GM21515 (cell line): ENCODE results near the gene SLC22A23.
"Not testable (repeated sequence)": the region's sequence is repeated elsewhere in the genome, so short reads cannot be mapped to it uniquely, and the experiment has no call there.

ENCODE experiments used
- ATAC-seq: cut with Tn5 transposase; IDR thresholded peaks from one replicate; pipeline ENCODE4 v1.9.1; 2021; ENCODE audit not compliant: unreplicated experiment

The SLC22A23 gene

DNA sequence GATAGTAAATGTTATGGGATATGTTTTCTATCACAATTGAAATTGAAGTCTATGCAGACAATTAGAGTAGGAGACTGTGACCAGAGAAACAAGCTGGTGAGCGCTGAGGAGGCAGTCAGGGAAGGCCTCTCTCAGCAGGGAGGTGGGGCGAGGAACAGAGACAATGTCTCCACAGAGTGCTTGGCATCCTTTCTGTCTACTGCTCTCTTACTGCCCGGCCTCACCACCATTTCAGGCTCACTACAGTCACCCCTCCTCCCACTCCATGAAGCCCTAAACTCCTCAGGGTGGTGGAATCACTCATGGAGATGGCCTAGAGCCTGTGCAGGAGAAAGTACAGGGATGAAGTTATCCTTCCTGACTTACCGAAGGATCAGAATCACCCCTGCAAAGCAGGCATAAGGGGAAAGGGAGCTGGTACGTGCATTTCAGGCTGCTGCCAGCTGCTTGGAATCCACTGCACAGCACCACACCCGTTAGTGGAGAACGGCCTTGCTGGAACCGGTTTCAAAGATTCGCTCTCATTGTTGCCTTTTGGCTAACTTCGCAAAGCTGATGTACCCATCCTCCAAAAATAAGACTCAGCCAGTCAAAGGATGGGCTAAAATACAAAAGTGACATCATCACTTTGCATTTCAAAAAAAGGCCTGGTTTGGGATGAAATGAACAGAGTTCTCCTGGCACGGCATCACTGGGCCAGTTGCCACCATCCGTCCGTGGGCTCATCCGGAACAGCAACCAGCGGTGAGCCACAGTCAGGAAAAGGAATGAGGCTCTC, 67.3 kb downstream of the SLC22A23 start:
- no peak for ATAC-seq

DNA sequence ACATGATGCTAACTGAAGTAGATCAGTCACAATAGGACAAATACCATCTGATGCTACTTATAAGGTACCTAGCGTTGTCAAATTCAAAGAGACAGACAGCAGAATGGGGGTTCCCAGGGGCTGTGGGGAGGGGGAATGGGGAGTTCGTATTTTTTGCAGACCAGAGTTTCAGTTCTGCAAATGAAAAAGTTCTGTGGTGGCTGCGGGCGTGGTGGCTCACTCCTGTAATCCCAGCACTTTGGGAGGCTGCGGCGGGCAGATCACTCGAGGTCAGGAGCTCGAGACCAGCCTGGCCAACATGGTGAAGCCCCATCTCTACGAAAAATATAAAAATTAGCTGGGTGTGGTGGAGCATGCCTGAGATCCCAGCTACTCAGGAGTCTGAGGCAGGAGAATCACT, 68.1 kb downstream of the SLC22A23 start:
- ATAC-seq: no peak

DNA sequence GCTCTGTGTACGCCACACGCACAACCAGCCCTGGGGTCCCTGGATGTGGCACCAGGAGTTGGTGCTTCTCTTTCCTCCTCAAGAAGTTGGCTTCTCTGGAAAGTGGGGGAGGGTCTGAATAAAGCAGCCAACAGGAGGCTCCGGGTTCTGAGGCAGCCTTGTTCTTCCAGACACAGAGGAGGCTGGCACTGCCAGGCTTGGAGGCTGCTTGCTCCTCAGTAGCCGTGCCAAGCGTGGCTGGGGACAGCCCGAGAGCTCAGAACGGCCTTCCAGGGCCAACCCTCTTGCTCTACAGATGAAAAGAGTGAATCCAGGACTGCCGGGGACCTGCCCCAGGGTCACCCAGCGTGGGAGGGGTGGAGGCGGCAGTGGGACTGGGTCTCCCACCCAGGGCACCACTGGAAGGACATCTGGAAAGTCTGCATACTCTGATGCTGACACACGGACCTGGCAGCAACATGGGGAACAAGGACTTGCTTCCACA, 70.4 kb downstream of the SLC22A23 start:
- ATAC-seq: no peak

DNA sequence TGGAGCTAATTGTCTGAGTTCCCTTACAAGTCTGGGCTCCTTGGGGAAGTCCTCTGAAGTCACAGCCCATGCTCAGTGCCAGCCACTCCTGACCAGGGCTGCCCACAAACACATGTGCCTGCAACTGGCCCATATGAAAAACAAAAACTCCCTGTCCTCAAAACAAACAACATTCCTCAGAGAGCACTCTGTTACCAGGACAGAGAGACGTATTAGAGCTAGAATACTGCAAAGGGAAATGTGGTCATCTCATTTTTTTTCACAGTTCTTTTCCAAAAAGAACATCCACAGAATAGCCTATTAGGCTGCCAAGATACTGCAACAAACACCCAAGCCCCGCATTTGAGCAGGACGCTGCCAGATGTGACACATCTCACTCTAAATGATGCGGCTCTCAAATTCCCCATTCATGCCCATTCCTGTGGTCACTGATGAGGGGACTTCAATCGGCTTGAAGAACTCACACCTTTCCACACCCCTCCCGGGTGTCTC, 71.1 kb downstream of the SLC22A23 start:
- no peak for ATAC-seq

DNA sequence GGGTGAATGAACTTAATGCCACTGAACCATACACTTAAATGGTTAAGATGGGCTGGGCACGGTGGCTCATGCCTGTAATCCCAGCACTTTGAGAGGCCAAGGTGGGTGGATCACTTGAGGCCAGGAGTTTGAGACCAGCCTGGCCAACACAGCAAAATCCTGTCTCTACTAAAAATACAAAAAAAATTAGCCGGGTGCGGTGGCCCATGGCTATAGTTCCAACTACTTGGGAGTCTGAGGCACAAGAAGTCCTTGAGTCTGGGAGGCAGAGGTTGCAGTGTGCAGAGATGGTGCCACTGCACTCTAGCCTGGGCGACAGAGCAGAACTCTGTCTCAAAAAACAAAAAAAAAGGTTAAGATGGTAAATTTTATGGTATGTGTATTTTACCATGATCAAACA, 71.7 kb downstream of the SLC22A23 start:
- ATAC-seq: not testable (repeated sequence)

DNA sequence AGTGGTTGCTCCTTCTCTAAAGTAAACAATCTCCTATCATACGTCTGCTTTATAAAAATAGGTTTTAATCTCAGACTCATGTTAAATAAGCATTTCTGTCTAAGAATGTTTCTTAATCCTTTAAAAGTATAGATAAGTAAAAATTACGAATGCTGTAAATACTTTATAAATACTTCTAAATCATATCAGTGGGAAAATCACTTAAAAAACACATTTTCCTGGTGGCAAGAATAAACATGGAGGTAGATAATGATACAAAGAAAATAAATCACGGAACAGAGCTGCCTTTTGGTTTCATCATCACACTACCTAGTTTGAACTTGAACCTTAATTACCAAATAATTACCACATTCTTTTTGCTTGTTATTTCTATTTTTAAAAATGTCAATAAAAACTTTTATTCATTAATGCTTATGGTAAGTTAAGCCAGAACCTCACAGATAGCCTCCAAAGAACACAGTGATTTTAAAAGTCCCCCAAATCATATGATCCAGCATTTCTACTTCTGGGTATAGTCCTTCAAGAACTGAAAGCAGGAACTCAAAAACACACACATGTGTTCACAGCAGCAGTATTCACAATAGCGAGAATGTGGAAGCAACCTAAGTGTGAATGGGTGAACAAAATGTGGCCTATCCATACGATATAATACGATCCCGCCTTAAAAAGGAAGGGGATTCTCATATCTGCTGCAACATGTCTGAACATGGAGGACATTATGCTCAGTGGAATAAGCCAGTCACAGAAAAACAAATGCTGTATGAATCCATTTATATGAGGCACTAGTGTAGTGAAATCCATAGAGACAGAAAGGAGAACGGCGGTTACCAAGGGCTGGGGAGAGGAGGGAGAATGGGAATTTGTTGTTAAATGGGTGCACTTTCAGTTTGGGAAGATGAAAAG, 72.4 kb downstream of the SLC22A23 start:
- ATAC-seq: no peak

DNA sequence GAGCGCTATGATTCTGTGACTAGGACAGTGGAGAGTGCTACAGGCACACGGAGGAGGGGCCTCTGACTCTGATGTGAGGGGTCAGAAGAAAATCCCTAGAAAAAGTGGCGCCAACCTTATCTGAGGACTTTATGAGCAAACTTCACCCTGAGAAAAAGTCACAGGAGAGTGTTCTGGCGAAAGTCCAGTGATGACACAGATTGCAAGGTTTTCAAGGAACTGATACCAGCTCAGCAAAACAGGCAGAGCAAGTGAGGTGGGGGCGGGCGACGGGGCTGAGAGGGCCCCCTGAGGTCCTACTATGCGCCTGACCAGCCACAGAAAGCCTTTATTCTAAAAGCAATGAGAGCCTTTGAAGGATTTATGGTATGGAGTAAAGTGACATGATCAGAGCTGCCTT, 73.3 kb downstream of the SLC22A23 start:
- ATAC-seq: no peak

DNA sequence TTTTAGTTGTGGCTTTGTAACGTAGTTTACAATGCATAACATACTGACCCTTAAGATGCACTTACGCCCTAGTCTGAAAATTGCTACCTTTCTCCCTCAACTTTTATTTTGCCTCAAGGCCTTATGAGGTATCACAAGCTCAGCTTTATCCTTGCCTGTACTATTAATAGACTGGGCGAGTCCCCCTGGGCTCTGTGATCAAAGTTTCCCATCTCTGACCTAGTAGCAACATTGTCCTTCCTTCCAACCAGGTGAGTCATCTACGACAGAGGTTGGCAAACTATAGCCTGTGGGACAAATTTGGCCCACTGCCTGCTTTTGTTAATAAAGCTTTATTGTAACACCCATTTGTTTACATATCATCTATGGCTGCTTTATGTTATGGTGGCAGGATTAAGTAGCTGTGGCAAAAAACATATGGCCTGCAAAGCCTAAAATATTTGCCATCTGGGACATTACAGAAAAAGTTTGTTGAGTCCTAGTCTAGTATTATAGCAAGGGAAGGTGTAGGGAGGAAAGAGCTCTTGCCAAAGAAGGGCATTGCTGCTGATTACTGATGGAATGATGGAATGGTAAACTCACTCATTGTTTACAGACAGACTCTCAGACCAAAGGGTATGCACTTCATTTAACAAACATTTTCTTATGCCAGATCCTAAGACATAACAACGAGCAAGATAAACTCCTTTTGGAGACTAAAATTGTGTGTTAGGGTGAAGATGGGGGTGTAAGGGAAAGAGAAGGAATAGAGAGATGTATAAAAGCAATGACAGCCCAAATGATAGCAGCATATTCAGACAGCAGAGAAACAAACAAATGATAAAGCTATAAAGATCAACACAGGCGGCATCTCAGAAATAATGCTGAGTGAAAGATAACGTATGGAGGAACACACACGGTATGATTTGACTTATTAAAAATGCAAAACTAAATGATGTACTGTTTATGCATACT, 74.2 kb downstream of the SLC22A23 start:
- no peak for ATAC-seq

DNA sequence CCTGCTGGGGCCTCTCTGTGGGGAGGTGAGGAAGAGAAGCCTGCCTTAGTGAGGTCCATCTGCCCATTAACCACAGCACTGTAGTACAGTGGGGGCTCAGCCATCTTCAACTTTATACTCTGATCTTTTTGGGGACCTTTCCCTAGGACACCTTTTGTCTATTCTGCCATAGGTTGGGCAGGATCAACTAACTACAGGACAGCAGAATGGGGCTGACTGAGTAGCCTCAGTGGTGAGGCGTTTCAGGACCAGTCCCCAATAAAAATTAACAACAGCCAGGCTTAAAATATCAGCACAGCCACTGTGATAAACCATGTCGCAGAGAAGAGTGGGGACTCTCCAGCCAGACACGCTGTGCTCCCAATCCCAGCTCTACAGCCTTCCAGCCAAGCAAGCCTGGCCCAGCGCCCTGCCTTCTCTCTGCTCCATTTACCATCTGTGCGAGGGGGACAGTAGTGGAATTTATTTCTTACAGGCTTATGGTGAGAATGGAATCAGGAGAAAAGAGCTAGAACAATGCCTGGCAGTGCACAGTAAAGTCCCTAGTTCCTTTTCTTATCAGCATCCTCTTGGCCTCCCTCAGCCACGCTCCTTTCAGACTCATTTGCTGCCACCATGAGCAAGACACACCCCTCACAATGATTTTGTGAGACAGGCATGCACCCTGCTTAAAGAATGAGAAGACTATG, 75.5 kb downstream of the SLC22A23 start:
- ATAC-seq: no peak

DNA sequence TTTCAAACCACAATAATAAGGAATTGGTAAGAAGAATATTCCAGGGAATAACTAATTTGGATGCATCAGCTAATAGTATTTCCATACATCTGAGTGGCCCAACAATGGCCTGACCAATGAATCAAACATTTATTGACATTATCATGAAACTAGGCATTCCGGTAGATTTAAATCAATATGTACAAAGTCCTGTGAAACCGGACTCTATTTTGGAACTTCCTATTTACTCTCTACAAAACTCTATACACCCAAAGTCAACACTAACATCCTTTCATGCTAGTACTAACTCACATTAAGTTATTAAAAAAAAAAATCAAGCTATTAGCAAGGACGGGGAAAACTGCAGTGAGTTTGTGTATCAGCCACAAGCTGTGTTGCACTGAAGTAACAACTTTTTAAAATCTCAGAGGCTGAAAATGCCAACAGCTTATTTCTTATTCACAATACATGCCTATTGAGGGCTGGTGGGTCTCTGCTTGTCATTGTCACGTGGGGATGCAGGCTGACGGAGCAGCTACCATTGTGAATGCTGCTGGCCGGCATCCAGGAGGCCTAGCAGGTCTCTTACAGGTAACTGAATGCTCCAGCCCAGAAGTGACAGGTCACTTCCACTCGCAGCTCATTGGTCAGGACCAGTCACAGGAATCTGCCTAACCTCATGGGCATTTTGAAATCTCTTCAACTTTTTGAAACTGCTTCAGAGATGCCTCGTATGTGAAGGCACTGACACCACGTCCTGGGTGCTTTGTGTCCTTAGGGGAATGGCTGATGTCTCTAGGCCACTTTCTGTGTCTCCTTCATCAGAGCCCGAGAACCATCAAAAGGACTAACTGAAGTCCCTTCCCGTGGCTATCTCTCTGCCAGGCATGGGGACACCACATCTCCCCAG, 76.3 kb downstream of the SLC22A23 start:
- ATAC-seq: no peak

DNA sequence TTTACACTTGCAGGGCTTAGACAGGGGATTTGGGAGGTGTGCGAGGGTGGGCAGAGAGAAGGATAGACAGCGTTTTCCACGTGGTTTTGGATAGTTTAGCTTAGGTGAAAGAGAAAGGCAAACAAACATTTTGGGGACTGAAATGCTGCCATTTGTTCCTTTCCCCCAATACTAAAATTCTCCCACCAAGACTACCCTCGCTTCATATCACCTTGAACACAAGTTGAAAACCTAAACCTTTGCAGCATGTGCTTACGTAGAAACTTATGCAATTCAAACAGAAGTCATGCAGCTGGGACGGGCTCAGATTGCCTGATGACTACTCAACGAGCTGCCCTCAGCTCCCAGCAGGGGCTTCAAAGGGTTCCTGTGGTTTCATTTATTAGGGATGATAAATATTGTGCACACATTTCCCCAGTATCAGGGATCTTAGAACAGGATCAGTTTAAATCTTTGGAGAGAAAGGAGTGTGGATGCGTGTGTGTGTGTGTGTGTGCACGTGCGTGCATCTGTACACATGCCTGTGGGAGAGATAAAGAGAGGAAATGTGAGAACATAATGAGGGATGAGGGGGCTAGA, 77.3 kb downstream of the SLC22A23 start:
- ATAC-seq: no peak

DNA sequence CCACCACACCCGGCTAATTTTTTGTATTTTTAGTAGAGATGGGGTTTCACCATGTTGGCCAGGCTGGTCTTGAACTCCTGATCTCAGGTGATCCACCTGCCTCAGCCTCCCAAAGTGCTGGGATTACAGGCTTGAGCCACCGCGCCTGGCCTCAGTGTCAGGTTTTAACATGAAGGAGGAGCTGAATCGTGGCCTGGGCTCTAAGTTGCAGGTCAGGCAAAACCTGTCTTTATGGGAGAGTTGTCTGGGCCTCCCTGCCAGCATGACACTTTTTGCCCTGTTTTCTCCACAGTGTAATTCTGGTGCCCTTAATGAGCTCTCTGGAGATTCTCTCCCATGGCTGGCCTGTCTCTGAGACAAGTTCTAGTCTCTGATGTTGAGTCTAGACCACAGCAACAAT, 78.0 kb downstream of the SLC22A23 start:
- not testable (repeated sequence) for ATAC-seq

DNA sequence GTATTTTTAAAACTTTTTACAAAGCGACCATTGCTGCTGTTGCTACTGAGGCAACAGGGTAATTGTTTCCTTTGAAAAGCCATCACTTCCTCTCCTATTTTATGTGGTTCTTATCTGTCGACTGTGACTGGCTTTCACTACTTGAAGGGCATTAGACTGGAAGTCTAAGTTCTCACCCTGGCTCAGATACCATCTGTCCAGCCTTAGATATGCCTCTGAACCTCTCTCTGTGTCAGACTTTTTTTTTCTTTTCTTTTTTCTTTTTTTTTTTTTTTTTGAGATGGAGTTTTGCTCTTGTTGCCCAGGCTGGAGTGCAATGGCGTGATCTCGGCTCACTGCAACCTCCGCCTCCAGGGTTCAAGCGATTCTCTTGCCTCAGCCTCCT, 78.5 kb downstream of the SLC22A23 start:
- ATAC-seq: not testable (repeated sequence)

DNA sequence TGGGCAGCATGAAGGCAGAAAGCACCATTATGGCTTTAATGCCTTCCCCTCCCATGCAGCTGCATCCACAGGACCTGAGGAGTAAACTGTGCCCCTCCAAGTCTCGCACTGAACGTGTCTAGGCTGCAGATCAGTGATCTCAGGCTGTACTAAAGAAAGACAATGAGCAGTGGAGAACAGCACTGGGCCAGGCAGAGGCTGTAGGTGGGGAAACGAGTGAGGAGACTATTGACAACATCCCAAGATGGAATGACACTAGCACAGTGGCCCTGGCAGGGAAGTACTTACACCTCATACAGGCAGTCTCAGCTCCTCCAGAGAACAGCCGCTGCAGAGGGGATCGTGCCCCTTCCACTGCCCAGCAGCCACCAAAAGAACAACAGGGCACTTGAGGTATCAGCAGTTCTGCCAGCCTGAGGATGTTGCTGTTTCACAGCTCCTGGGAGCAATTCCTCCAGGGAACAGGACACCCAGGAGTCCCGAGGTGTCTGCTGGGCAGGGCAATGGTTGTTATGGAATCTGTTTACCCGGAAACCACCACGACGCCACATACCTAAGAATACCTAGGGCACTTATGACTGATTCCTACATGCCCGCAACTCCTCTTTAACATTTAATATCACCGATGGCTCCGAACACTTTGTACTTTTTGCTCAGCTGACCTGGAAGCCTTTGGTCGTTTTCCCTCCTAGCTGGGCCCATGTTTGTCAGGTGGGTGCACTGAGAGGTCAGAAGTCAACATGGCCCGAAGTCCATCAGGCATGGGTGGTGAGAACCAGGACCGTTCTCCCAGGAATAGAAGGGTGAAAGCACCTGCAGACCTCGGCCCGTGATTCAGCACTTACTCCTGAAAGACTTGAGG, 79.1 kb downstream of the SLC22A23 start:
- ATAC-seq: no peak

DNA sequence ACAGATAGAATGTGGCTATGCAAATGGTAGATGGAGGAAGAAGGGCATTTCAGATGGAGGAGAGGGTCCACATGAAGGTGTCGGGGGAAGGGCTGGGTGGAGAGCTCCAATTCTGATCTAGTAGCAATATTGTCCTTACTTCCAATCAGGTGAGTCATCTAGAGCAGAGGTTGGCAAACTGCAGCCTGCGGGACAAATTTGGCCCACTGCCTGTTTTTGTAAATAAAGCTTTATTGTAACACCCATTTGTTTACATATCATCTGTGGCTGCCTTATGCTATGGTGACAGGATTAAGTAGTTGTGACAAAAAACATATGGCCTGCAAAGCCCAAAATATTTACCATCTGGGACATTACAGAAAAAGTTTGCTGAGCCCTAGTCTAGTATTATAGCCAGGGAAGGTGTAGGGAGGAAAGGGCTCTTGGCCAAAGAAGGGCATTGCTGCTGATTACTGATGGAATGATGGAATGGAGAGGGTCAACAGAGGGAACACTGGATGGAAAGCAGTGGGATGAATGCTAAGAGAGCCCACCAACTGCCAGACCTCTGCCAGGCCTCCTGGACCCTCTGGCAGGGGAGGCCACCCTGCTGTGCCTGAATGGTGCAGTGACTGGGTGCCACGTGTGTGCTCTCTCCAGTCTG, 79.8 kb downstream of the SLC22A23 start:
- no peak for ATAC-seq

DNA sequence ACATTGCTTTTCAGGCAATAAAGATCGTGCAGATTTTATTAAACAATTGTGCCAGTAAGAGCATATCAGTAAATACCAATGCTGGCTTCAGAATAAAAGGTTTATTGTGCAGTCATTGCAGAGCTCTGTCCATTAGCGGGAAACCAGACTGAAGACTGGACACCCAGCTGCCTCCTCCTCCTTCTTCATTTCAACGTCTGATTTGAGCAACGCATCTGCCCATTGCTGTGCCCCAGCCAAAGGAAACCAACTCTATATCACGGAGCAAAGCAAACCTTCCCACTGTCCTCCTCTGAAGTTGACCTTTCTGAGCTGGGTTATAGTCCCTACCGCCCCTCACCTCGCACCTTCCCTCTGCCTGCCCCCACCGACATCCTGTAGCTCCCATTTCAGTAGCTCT, 80.8 kb downstream of the SLC22A23 start:
- ATAC-seq: no peak

DNA sequence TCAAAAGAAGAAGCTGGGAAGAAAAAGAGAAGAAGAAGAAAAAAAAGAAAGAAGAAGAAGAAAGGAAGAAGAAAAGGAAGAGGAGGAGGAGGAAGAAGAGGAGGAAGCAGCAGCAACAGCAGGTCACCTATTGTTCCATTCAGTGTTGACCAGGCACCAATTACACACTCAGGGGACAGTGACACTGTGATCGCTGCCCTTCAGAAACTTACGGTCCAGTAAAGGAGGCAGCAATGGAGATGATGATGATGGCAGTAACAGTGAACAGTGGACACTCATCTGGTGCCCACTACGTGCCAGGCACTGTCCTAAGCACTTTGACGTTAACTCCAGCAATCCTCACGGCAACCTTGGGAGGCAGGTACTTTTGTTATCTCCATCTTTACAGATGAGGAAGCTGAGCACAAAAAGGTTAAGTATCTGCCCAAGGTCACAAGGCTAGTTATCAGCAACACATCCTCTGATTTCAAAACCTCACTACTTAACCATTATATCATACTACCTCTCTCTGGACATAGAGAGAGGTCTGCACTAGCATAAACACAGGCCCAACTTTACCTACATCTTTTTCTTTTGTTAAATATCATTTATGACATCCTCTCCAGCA, 83.2 kb downstream of the SLC22A23 start:
- ATAC-seq: no peak
